HepG2 (cell line): ENCODE measurements around the gene DISP2. TPM values are rescaled to one million over a fixed set of nuclear protein-coding genes. Genes with fewer than 3 reads are reported as not detected.

Experiments used
- ATF6 ChIP-seq: sonication (generic); formaldehyde crosslinking; conservative IDR thresholded peaks from 2 replicates; pipeline ENCODE4 v1.4.0; 2020; ENCODE audit warnings: missing genetic modification reagents
- HBP1 ChIP-seq: IDR thresholded peaks from 2 replicates; pipeline ENCODE4 v1.6.1; 2016; ENCODE audit warnings: low read depth, control low read depth
- HHEX ChIP-seq: IDR thresholded peaks from 2 replicates; pipeline ENCODE4 v1.6.1; 2016; ENCODE audit warnings: control low read depth
- HNRNPL ChIP-seq: fragments of 200-400 bp; formaldehyde crosslinking; IDR thresholded peaks from 2 replicates; pipeline ENCODE4 v1.6.1; 2017; ENCODE audit warnings: mild to moderate bottlenecking, low read depth, low read length
- MYPOP ChIP-seq: sonication (generic); formaldehyde crosslinking; IDR thresholded peaks from 2 replicates; pipeline ENCODE4 v1.8.1; 2023; ENCODE audit warnings: mild to moderate bottlenecking, moderate library complexity, missing genetic modification reagents
- PHF21A ChIP-seq: sonication (generic); formaldehyde crosslinking; IDR thresholded peaks from 2 replicates; pipeline ENCODE4 v1.5.0; 2020; ENCODE audit warnings: mild to moderate bottlenecking, missing genetic modification reagents
- U2AF1 ChIP-seq: fragments of 200-400 bp; formaldehyde crosslinking; optimal IDR thresholded peaks from 2 replicates; pipeline ENCODE3; 2017; ENCODE audit warnings: mild to moderate bottlenecking, low read depth, low read length
- YEATS4 ChIP-seq: sonication (generic); formaldehyde crosslinking; IDR thresholded peaks from 2 replicates; pipeline ENCODE4 v1.4.0; 2020; ENCODE audit warnings: missing genetic modification reagents, borderline replicate concordance
- ZNF260 ChIP-seq: sonication (generic); formaldehyde crosslinking; IDR thresholded peaks from 2 replicates; pipeline ENCODE4 v1.4.0; 2020; ENCODE audit warnings: missing genetic modification reagents, low read depth, mild to moderate bottlenecking, borderline replicate concordance
- ZNF580 ChIP-seq: IDR thresholded peaks from 2 replicates; pipeline ENCODE4 v1.6.1; 2016; ENCODE audit warnings: low read depth, borderline replicate concordance
- ZNF816 ChIP-seq: sonication (generic); formaldehyde crosslinking; IDR thresholded peaks from 2 replicates; pipeline ENCODE4 v1.8.0; 2022; ENCODE audit warnings: missing genetic modification reagents, mild to moderate bottlenecking, borderline replicate concordance
- polyA plus RNA-seq, 8 experiments: library from polyadenylated mRNA; depleted of rRNA in 3 of 8; stranded (reverse) in 7 of 8; unstranded in 1 of 8; fragments of >200 nt; fragmentation: Illumina TruSeq in 4 of 8; extraction: Trizol in 4 of 8; gene quantifications; 2 replicates each; pipeline versions ENCODE4 v1.2.1 to v1.2.3, GENCODE V29; 2011 to 2016; ENCODE audit warnings: low read depth in 4 of 8, missing spikeins in 1 of 8, mixed read lengths in 1 of 8; ENCODE audit not compliant: insufficient read depth in 1 of 8
- total RNA-seq, 5 experiments: library from RNA; depleted of rRNA; stranded (reverse); fragments of >200 nt; fragmentation: Illumina TruSeq; extraction: Trizol; gene quantifications; 2 replicates each; pipeline ENCODE4 v1.2.3, GENCODE V29; 2016; ENCODE audit warnings: low read depth in 1 of 5
- TF ChIP-seq, protein P1 (sequence below): sonication (generic); formaldehyde crosslinking; IDR thresholded peaks from 2 replicates; pipeline ENCODE4 v1.5.0; 2020; ENCODE audit warnings: missing genetic modification reagents
- TF ChIP-seq, protein P2 (sequence below): sonication (generic); formaldehyde crosslinking; IDR thresholded peaks from one replicate; pipeline ENCODE4 v1.5.1; 2020; ENCODE audit warnings: mild to moderate bottlenecking, missing genetic modification reagents; ENCODE audit errors: not compliant biosample characterization

The DISP2 gene
- total and polyA plus RNA-seq, 2 of the 13 experiments (the other 11 are each of a cell fraction or from before 2014, with no cell fraction given), result 0.09 to 0.32 TPM

GRCh38 chr15:40357723-40358470 lies at the start of gene DISP2 (continued):
- TF ChIP-seq ZNF816 (CRISPR knock-in tag) (no peak), HBP1 (CRISPR knock-in tag) (peak; percentile 76; the same call in 1 of the 2 replicates), HHEX (CRISPR knock-in tag) (no peak), MYPOP (CRISPR knock-in tag) (peak; percentile 79; the same call in 1 of the 2 replicates), ATF6 (CRISPR knock-in tag) (no peak), YEATS4 (no peak), ZNF580 (no peak; the same call in 1 of the 2 replicates), PHF21A (CRISPR knock-in tag) (no peak), HNRNPL (no peak), U2AF1 (no peak), ZNF260 (no peak)
- TF ChIP-seq, protein P1, sequence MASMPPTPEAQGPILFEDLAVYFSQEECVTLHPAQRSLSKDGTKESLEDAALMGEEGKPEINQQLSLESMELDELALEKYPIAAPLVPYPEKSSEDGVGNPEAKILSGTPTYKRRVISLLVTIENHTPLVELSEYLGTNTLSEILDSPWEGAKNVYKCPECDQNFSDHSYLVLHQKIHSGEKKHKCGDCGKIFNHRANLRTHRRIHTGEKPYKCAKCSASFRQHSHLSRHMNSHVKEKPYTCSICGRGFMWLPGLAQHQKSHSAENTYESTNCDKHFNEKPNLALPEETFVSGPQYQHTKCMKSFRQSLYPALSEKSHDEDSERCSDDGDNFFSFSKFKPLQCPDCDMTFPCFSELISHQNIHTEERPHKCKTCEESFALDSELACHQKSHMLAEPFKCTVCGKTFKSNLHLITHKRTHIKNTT, result no peak
- TF ChIP-seq, protein P2, sequence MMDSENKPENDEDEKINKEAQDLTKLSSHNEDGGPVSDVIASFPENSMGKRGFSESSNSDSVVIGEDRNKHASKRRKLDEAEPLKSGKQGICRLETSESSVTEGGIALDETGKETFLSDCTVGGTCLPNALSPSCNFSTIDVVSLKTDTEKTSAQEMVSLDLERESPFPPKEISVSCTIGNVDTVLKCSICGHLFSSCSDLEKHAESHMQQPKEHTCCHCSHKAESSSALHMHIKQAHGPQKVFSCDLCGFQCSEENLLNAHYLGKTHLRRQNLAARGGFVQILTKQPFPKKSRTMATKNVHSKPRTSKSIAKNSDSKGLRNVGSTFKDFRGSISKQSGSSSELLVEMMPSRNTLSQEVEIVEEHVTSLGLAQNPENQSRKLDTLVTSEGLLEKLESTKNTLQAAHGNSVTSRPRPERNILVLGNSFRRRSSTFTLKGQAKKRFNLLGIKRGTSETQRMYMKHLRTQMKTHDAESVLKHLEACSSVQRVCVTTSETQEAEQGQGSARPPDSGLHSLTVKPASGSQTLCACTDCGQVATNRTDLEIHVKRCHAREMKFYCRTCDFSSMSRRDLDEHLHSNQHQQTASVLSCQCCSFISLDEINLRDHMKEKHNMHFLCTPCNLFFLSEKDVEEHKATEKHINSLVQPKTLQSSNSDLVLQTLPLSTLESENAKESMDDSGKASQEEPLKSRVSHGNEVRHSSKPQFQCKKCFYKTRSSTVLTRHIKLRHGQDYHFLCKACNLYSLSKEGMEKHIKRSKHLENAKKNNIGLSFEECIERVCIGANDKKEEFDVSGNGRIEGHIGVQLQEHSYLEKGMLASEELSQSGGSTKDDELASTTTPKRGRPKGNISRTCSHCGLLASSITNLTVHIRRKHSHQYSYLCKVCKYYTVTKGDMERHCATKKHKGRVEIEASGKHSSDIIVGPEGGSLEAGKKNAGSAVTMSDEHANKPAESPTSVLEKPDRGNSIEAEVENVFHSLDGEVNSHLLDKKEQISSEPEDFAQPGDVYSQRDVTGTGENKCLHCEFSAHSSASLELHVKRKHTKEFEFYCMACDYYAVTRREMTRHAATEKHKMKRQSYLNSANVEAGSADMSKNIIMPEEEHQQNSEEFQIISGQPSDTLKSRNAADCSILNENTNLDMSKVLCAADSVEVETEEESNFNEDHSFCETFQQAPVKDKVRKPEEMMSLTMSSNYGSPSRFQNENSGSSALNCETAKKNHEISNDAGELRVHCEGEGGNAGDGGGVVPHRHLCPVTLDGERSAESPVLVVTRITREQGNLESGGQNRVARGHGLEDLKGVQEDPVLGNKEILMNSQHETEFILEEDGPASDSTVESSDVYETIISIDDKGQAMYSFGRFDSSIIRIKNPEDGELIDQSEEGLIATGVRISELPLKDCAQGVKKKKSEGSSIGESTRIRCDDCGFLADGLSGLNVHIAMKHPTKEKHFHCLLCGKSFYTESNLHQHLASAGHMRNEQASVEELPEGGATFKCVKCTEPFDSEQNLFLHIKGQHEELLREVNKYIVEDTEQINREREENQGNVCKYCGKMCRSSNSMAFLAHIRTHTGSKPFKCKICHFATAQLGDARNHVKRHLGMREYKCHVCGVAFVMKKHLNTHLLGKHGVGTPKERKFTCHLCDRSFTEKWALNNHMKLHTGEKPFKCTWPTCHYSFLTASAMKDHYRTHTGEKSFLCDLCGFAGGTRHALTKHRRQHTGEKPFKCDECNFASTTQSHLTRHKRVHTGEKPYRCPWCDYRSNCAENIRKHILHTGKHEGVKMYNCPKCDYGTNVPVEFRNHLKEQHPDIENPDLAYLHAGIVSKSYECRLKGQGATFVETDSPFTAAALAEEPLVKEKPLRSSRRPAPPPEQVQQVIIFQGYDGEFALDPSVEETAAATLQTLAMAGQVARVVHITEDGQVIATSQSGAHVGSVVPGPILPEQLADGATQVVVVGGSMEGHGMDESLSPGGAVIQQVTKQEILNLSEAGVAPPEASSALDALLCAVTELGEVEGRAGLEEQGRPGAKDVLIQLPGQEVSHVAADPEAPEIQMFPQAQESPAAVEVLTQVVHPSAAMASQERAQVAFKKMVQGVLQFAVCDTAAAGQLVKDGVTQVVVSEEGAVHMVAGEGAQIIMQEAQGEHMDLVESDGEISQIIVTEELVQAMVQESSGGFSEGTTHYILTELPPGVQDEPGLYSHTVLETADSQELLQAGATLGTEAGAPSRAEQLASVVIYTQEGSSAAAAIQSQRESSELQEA, result no peak
